ENCODE results near the gene ZSCAN30. TPM values are rescaled to one million over a fixed set of nuclear protein-coding genes. Genes with fewer than 3 reads are reported as not detected.

The ZSCAN30 gene
- total and polyA plus RNA-seq, 10 of the 15 experiments (the other 5 are each of a cell fraction or from before 2014, with no cell fraction given): 2.7 to 15.7 (median 11.2) TPM

DNA sequence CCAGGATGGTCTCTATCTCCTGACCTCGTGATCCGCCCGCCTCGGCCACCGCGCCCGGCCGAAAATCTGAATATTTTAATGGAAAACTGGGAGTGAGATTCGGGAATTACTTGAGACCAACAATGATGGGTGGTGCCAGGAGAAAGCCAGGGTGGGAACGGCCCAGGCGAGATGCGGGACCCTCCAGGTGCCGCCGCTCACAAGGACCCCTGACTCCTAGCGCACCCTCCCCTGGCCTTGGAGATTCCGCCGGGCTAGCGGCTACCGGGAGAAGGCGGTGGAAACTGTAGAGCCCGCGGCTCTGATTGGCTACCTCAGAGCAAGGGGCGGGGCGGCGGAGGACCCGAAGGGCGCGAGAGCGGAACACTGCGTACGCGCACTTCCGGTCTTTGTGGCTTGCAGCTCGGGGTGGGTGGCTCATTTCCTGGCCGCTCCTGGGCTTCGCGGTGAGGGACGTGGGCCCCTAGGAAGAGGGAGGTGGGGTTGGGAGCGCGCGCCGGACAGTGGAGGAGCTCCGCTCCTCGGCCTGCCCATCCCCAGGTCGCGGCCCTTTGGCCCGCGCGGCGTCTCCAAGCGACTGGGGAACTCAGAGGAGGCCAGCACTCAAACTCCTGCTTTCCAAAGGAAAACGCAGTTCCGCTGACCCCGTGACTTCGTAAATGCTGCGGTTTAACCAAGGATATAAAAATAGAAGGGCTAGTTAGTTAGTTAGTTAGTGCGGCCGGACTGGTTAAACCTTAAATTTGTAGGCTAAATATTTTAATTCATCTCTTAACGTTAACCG is 49.2 kb downstream of the ZSCAN30 start, which contains the start of gene ZNF397 (continued):
- peak; percentile 94 for TF ChIP-seq POLR2AphosphoS5 (IDR thresholded peaks at IDR 0.05; ENCODE audit: low read length)
- no peak for TF ChIP-seq ASH2L (IDR thresholded peaks at IDR 0.05; ENCODE audit: borderline replicate concordance, low read depth)
- no peak for TF ChIP-seq KAT2A (conservative IDR thresholded peaks at IDR 0.05; ENCODE audit: control insufficient read depth, low read depth, low read length)
- no peak for TF ChIP-seq ZNF217 (IDR thresholded peaks at IDR 0.05)
- TF ChIP-seq RCOR1 (conservative IDR thresholded peaks at IDR 0.05; ENCODE audit: low read depth, low read length): no peak
- no peak for TF ChIP-seq SREBF1 (IDR thresholded peaks at IDR 0.05; ENCODE audit: low read length)
- TF ChIP-seq BCL11A (IDR thresholded peaks at IDR 0.05; ENCODE audit: low read depth, low read length): 0 out of 2 replicates have a peak, but pooled peaks have one; percentile 36
- TF ChIP-seq TCF7 (IDR thresholded peaks at IDR 0.05; ENCODE audit: borderline replicate concordance): no peak
- TF ChIP-seq GABPA (IDR thresholded peaks at IDR 0.05; ENCODE audit: low read depth): peak; percentile 85
- no peak for TF ChIP-seq SIX5 (IDR thresholded peaks at IDR 0.05; ENCODE audit: low read depth, low read length, severe bottlenecking)
- peak; percentile 90 to 91 for TF ChIP-seq IKZF2 (IDR thresholded peaks at IDR 0.05)
- TF ChIP-seq MXI1 (IDR thresholded peaks at IDR 0.05; ENCODE audit: low read depth, low read length): peak; percentile 48; the same call in 1 of the 2 replicates
- no peak for TF ChIP-seq BMI1 (IDR thresholded peaks at IDR 0.05; ENCODE audit: borderline replicate concordance)
- TF ChIP-seq HDAC6 (IDR thresholded peaks at IDR 0.05; ENCODE audit: unreplicated experiment): peak; percentile 35
- peak; percentile 51; the same call in 1 of the 2 replicates for TF ChIP-seq RFX5 (IDR thresholded peaks at IDR 0.05; ENCODE audit: low read depth, low read length)
- no peak; the same call in 1 of the 2 replicates for TF ChIP-seq NRF1 (conservative IDR thresholded peaks at IDR 0.05; ENCODE audit: low read depth, low read length)
- TF ChIP-seq, protein P1, sequence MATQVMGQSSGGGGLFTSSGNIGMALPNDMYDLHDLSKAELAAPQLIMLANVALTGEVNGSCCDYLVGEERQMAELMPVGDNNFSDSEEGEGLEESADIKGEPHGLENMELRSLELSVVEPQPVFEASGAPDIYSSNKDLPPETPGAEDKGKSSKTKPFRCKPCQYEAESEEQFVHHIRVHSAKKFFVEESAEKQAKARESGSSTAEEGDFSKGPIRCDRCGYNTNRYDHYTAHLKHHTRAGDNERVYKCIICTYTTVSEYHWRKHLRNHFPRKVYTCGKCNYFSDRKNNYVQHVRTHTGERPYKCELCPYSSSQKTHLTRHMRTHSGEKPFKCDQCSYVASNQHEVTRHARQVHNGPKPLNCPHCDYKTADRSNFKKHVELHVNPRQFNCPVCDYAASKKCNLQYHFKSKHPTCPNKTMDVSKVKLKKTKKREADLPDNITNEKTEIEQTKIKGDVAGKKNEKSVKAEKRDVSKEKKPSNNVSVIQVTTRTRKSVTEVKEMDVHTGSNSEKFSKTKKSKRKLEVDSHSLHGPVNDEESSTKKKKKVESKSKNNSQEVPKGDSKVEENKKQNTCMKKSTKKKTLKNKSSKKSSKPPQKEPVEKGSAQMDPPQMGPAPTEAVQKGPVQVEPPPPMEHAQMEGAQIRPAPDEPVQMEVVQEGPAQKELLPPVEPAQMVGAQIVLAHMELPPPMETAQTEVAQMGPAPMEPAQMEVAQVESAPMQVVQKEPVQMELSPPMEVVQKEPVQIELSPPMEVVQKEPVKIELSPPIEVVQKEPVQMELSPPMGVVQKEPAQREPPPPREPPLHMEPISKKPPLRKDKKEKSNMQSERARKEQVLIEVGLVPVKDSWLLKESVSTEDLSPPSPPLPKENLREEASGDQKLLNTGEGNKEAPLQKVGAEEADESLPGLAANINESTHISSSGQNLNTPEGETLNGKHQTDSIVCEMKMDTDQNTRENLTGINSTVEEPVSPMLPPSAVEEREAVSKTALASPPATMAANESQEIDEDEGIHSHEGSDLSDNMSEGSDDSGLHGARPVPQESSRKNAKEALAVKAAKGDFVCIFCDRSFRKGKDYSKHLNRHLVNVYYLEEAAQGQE (IDR thresholded peaks at IDR 0.05; ENCODE audit: low read depth, low read length): 0 out of 2 replicates have a peak, but pooled peaks have one; percentile 40
- TF ChIP-seq, protein P2, sequence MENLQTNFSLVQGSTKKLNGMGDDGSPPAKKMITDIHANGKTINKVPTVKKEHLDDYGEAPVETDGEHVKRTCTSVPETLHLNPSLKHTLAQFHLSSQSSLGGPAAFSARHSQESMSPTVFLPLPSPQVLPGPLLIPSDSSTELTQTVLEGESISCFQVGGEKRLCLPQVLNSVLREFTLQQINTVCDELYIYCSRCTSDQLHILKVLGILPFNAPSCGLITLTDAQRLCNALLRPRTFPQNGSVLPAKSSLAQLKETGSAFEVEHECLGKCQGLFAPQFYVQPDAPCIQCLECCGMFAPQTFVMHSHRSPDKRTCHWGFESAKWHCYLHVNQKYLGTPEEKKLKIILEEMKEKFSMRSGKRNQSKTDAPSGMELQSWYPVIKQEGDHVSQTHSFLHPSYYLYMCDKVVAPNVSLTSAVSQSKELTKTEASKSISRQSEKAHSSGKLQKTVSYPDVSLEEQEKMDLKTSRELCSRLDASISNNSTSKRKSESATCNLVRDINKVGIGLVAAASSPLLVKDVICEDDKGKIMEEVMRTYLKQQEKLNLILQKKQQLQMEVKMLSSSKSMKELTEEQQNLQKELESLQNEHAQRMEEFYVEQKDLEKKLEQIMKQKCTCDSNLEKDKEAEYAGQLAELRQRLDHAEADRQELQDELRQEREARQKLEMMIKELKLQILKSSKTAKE (IDR thresholded peaks at IDR 0.05; ENCODE audit: low read depth, poor library complexity, severe bottlenecking): no peak
- no peak for TF ChIP-seq RAD51 (IDR thresholded peaks at IDR 0.05)
- peak; percentile 65; the same call in 1 of the 2 replicates for TF ChIP-seq LARP7 (IDR thresholded peaks at IDR 0.05)
- no peak for TF ChIP-seq TARDBP (IDR thresholded peaks at IDR 0.05; ENCODE audit: borderline replicate concordance)
- TF ChIP-seq NFYA (IDR thresholded peaks at IDR 0.05; ENCODE audit: borderline replicate concordance, low read depth, low read length): no peak; the same call in 1 of the 2 replicates
- no peak for TF ChIP-seq JUNB (IDR thresholded peaks at IDR 0.05)
- TF ChIP-seq, protein P3, sequence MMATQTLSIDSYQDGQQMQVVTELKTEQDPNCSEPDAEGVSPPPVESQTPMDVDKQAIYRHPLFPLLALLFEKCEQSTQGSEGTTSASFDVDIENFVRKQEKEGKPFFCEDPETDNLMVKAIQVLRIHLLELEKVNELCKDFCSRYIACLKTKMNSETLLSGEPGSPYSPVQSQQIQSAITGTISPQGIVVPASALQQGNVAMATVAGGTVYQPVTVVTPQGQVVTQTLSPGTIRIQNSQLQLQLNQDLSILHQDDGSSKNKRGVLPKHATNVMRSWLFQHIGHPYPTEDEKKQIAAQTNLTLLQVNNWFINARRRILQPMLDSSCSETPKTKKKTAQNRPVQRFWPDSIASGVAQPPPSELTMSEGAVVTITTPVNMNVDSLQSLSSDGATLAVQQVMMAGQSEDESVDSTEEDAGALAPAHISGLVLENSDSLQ (IDR thresholded peaks at IDR 0.05): peak; percentile 48; the same call in 1 of the 2 replicates
- TF ChIP-seq RELA (IDR thresholded peaks at IDR 0.05; ENCODE audit: borderline replicate concordance, partially characterized antibody): peak; percentile 59
- TF ChIP-seq RUNX3 (IDR thresholded peaks at IDR 0.05; ENCODE audit: low read length): peak; percentile 93

Measured in GM12878 (cell line).